DOHH2 (cell line): Measurements from ENCODE around the gene AKT1S1.

ENCODE experiments used
- H3F3A ChIP-seq: fragments of 200-600 bp; sonication (generic), shearing (Covaris generic); 2 replicates; pipeline ENCODE4 v1.6.0; 2016; ENCODE audit warnings: antibody characterized with exemption, mild to moderate bottlenecking; ENCODE audit not compliant: control insufficient read depth, insufficient read depth
- H3K27ac ChIP-seq: fragments of 200-600 bp; sonication (generic); 2 replicates; pipeline ENCODE4 v1.5.1; 2014; ENCODE audit warnings: low read depth, mild to moderate bottlenecking, low read length, moderate library complexity
- H3K27me3 ChIP-seq: fragments of 200-600 bp; sonication (generic); 2 replicates; pipeline ENCODE4 v1.6.1; 2014; ENCODE audit warnings: mild to moderate bottlenecking, low read length, mixed read lengths; ENCODE audit not compliant: control insufficient read depth
- H3K36me3 ChIP-seq: fragments of 200-600 bp; sonication (generic); 2 replicates; pipeline ENCODE4 v1.6.1; 2014; ENCODE audit warnings: mild to moderate bottlenecking, low read length, moderate library complexity, mixed read lengths; ENCODE audit not compliant: control insufficient read depth
- H3K4me1 ChIP-seq: fragments of 200-600 bp; sonication (generic); 2 replicates; pipeline ENCODE4 v1.6.1; 2014; ENCODE audit warnings: mild to moderate bottlenecking, low read length, mixed read lengths; ENCODE audit not compliant: control insufficient read depth
- H3K4me2 ChIP-seq: fragments of 200-600 bp; sonication (generic); 2 replicates; pipeline ENCODE4 v1.6.0; 2014; ENCODE audit warnings: mild to moderate bottlenecking, low read length, moderate library complexity
- H3K4me3 ChIP-seq: fragments of 200-600 bp; sonication (generic); 2 replicates; pipeline ENCODE4 v1.5.1; 2014; ENCODE audit warnings: mild to moderate bottlenecking, low read length, mixed read lengths
- H3K79me2 ChIP-seq: fragments of 200-600 bp; sonication (generic); 2 replicates; pipeline ENCODE4 v1.6.1; 2014; ENCODE audit warnings: mild to moderate bottlenecking, low read length, mixed read lengths; ENCODE audit not compliant: control insufficient read depth
- H3K9me2 ChIP-seq: fragments of 200-600 bp; sonication (generic); replicated peaks from 2 replicates; pipeline ENCODE4 v1.6.1; 2014; ENCODE audit warnings: mild to moderate bottlenecking, low read length, mixed read lengths; ENCODE audit not compliant: control insufficient read depth
- H3K9me3 ChIP-seq: fragments of 200-600 bp; sonication (generic); 2 replicates; pipeline ENCODE4 v1.6.1; 2014; ENCODE audit warnings: antibody characterized with exemption, low read length, mixed read lengths; ENCODE audit not compliant: control insufficient read depth, insufficient read depth
- H4K20me1 ChIP-seq: fragments of 200-600 bp; sonication (generic); 2 replicates; pipeline ENCODE4 v1.6.0; 2014; ENCODE audit warnings: low read depth, mild to moderate bottlenecking, antibody characterized with exemption, low read length, moderate library complexity; ENCODE audit not compliant: control insufficient read depth, insufficient read depth
- EZH2phosphoT487 ChIP-seq: fragments of 200-600 bp; sonication (generic); IDR thresholded peaks from 2 replicates; pipeline ENCODE4 v1.6.1; 2017; ENCODE audit warnings: borderline replicate concordance, mild to moderate bottlenecking, antibody characterized with exemption, low read length, moderate library complexity, mixed read lengths
- TF ChIP-seq, protein P1 (sequence below): fragments of 200-600 bp; sonication (generic); IDR thresholded peaks from one replicate; pipeline ENCODE4 v1.5.1; 2014; ENCODE audit warnings: antibody characterized with exemption, mild to moderate bottlenecking, low read depth, low read length; ENCODE audit not compliant: poor library complexity, severe bottlenecking

AKT1S1 gene

DNA sequence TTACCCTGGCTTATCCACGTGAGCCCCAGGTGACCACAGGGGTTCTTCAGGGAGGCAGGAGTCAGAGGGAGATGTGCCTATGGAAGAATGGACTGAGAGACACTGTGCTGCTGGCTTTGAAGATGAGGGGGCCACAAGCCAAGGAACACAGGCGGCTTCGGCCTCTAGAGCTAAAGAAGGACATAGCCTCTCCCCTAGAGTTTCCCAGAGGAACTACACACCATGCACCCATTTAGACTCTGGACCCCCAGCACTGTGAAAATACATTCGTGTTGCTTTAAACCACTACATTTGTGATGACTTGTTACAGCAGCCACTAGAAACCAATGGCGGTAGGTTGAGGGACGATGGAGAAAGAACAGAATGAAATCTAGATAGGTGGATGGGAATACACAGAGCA is 38.1 kb upstream of the AKT1S1 start:
- H3K27ac ChIP-seq = no peak overlapping the region
- H3K9me3 ChIP-seq = no peaks in the 10 kb centered on the region
- peaks cover 34% of the 10 kb centered on the region for H3K4me1 ChIP-seq
- H3K9me2 ChIP-seq = no peaks in the 10 kb centered on the region
- H3K36me3 ChIP-seq = peaks cover 82% of the 10 kb centered on the region
- no peak for TF ChIP-seq EZH2phosphoT487
- TF ChIP-seq, protein P1, sequence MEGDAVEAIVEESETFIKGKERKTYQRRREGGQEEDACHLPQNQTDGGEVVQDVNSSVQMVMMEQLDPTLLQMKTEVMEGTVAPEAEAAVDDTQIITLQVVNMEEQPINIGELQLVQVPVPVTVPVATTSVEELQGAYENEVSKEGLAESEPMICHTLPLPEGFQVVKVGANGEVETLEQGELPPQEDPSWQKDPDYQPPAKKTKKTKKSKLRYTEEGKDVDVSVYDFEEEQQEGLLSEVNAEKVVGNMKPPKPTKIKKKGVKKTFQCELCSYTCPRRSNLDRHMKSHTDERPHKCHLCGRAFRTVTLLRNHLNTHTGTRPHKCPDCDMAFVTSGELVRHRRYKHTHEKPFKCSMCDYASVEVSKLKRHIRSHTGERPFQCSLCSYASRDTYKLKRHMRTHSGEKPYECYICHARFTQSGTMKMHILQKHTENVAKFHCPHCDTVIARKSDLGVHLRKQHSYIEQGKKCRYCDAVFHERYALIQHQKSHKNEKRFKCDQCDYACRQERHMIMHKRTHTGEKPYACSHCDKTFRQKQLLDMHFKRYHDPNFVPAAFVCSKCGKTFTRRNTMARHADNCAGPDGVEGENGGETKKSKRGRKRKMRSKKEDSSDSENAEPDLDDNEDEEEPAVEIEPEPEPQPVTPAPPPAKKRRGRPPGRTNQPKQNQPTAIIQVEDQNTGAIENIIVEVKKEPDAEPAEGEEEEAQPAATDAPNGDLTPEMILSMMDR = peak; percentile 39
- 0 out of 2 replicates have a peak, but pooled peaks cover 2% of the 10 kb centered on the region for H3F3A ChIP-seq
- H3K4me3 ChIP-seq = no peak overlapping the region
- H3K27me3 ChIP-seq = no peaks in the 10 kb centered on the region
- H3K79me2 ChIP-seq = peaks cover 91% of the 10 kb centered on the region
- H4K20me1 ChIP-seq = peaks cover 25% of the 10 kb centered on the region; the same call in 1 of the 2 replicates
- H3K4me2 ChIP-seq = no peak overlapping the region

DNA sequence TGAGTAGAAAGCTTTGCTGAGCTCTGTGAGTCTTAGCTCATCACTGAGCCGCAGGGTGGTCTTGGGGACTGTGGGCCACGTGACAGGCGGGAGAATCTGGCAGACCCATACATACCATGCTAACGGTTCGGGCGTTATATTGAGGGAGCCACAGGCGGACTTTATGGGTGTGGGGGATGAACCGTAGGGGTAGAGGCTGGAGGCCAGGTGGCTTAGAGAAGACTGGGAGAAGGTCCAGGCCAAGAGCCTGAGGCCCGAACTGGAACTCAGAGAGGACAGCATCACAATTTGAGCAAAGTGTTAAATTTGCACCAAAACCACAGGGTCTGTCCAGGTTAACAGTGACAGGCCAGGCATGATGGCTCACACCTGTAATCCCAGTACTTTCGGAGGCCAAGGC is 36.6 kb upstream of the AKT1S1 start:
- Histone ChIP-seq H3K4me3 (no peak overlapping the region), H3K27ac (no peak overlapping the region), H3K36me3 (peaks cover 91% of the 10 kb centered on the region), H3K4me2 (no peak overlapping the region), H3K9me2 (no peaks in the 10 kb centered on the region), H3F3A (0 out of 2 replicates have a peak, but pooled peaks cover 2% of the 10 kb centered on the region), H3K9me3 (no peaks in the 10 kb centered on the region), H3K4me1 (peaks cover 50% of the 10 kb centered on the region), H4K20me1 (peaks cover 25% of the 10 kb centered on the region; the same call in 1 of the 2 replicates), H3K79me2 (peaks cover 92% of the 10 kb centered on the region), H3K27me3 (no peaks in the 10 kb centered on the region)
- TF ChIP-seq, protein P1 = no peak
- no peak for TF ChIP-seq EZH2phosphoT487

DNA sequence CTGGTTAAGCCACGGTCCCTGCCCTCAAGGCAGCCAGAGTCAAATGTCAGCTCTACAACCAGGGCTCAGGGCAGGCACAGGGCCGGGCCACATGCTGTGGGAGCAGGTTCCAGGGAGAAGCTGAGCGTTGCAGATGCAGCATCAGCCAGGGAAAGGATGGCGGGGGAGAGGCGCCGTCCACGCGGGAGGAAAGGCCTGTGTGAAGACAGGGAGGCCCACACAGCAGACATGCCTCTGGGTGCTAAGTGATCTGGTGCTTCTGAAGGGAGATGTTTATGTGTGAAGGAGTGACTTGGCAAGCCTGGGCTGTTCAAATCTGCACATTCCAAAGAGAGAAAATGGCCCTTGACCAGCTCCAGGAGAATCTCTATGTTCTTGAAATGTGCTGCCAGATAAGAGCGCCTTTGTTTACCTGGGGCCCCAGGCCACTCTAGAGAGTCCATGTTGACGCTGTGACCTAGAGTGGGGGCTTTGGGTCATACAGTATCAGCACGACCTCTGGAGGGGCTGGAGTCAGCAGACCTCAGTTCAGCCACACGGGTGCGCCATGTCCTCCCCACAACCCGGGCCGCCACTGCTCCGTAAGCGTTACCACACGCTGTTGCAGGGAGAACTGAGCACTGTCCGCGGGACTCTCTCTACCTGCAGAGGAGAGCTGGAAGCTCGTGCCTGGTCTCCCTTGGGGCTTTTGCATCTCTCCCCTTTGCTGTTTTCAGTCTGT is 36.0 kb upstream of the AKT1S1 start:
- Histone ChIP-seq H4K20me1 (peaks cover 26% of the 10 kb centered on the region; the same call in 1 of the 2 replicates), H3K4me2 (no peak overlapping the region), H3K9me2 (no peaks in the 10 kb centered on the region), H3K9me3 (no peaks in the 10 kb centered on the region), H3K27me3 (no peaks in the 10 kb centered on the region), H3K4me1 (peaks cover 56% of the 10 kb centered on the region), H3F3A (0 out of 2 replicates have a peak, but pooled peaks cover 2% of the 10 kb centered on the region), H3K79me2 (peaks cover 92% of the 10 kb centered on the region), H3K4me3 (no peak overlapping the region), H3K36me3 (peaks cover 92% of the 10 kb centered on the region), H3K27ac (no peak overlapping the region)
- TF ChIP-seq, protein P1 = peak; percentile 56
- TF ChIP-seq EZH2phosphoT487 = no peak
